HCT116 (cell line): Measurements from ENCODE around the gene NT5C1A. TPM values are rescaled to one million over a fixed set of nuclear protein-coding genes. Genes with fewer than 3 reads are reported as not detected.

Experiments
- ATAC-seq: fragments of 200-7000 bp; cut with Tn5 transposase; 2 replicates; pipeline ENCODE4 v1.9.1; 2020; ENCODE audit warnings: mild to moderate bottlenecking, moderate library complexity
- BruUV-seq: library from RNA; stranded (reverse); fragments of 400-500 nt; replicated peaks from 2 replicates; lab custom pipeline; 2021; lab: Mats Ljungman, UMichigan
- CTCF ChIA-PET: fragments of 300-600 bp; sonication (Branson Sonifier 250); formaldehyde crosslinking; loops from one replicate; lab custom pipeline; 2021; ENCODE audit warnings: antibody characterized with exemption; lab: Charles Lee
- POLR2A ChIA-PET: fragments of 300-600, 350-600 bp; sonication (Branson Sonifier 250); formaldehyde crosslinking; loops from one replicate; lab custom pipeline; 2021; ENCODE audit warnings: antibody characterized with exemption; lab: Charles Lee
- RAD21 ChIA-PET, 2 experiments: fragments of 300-600 bp; sonication (Branson Sonifier 250); formaldehyde crosslinking; loops; one replicate each; lab custom pipeline; 2023; ENCODE audit warnings: low total read pairs in 2 of 2; ENCODE audit not compliant: uncharacterized antibody in 2 of 2, unreplicated experiment in 2 of 2, low non-redundant PET in 1 of 2; lab: Charles Lee
- DNase-seq: peaks from one replicate; pipeline ENCODE4 v3.0.0-alpha.2; 2010; ENCODE audit warnings: low read depth, low spot score
- H2AFZ ChIP-seq: fragments of 200-600 bp; shearing (Covaris generic), sonication (generic); 2 replicates; pipeline ENCODE4 v1.6.1; 2017; ENCODE audit warnings: low read depth, mixed run types, mixed read lengths, antibody characterized with exemption, low read length; ENCODE audit not compliant: poor library complexity, severe bottlenecking
- H3K27ac ChIP-seq: 2 replicates; pipeline ENCODE4 v1.5.1; 2012; ENCODE audit warnings: low read depth, low read length
- H3K27me3 ChIP-seq: fragments of 200-600 bp; sonication (generic); 2 replicates; pipeline ENCODE4 v1.6.1; 2016; ENCODE audit warnings: mixed run types, low read length, mixed read lengths; ENCODE audit not compliant: insufficient read depth
- H3K36me3 ChIP-seq, 2 experiments: fragments of 200-500 bp in 1 of 2; fragments of 200-600 bp in 1 of 2; sonication (Bioruptor generic) in 1 of 2; sonication (generic) in 1 of 2; 2 replicates each; pipeline versions ENCODE4 v1.5.1 to v1.6.1; 2014 to 2016; ENCODE audit warnings: low read length in 2 of 2, inconsistent platforms in 1 of 2, mixed read lengths in 1 of 2, mixed run types in 1 of 2; ENCODE audit not compliant: insufficient read depth in 2 of 2, control insufficient read depth in 1 of 2
- H3K4me1 ChIP-seq, 2 experiments: fragments of 200-600 bp in 1 of 2; sonication (generic) in 1 of 2; 2 replicates each; pipeline versions ENCODE4 v1.5.1 to v1.6.1; 2012 to 2017; ENCODE audit warnings: low read length in 2 of 2, inconsistent platforms in 1 of 2, mild to moderate bottlenecking in 1 of 2, mixed read lengths in 1 of 2, mixed run types in 1 of 2, moderate library complexity in 1 of 2; ENCODE audit not compliant: insufficient read depth in 2 of 2, control insufficient read depth in 1 of 2
- H3K4me2 ChIP-seq: fragments of 200-600 bp; sonication (generic); 2 replicates; pipeline ENCODE4 v1.6.1; 2017; ENCODE audit warnings: mixed run types, low read length, mixed read lengths
- H3K4me3 ChIP-seq, 2 experiments: fragments of 200-600 bp in 1 of 2; sonication (generic) in 1 of 2; replicated peaks in 1 of 2; 2 replicates each; pipeline ENCODE4 v1.5.1; 2011 to 2016; ENCODE audit warnings: low read length in 2 of 2, control low read depth in 1 of 2, low read depth in 1 of 2, mild to moderate bottlenecking in 1 of 2, mixed read lengths in 1 of 2, mixed run types in 1 of 2
- H3K79me2 ChIP-seq: fragments of 200-600 bp; sonication (generic); 2 replicates; pipeline ENCODE4 v1.6.1; 2017; ENCODE audit warnings: mild to moderate bottlenecking, mixed run types, low read length, moderate library complexity, mixed read lengths; ENCODE audit not compliant: insufficient read depth
- H3K9ac ChIP-seq: fragments of 200-600 bp; sonication (generic); 2 replicates; pipeline ENCODE4 v1.6.1; 2016; ENCODE audit warnings: low read length, mixed read lengths
- H3K9me2 ChIP-seq: fragments of 200-600 bp; sonication (generic), shearing (Covaris generic); 2 replicates; pipeline ENCODE4 v1.6.1; 2017; ENCODE audit warnings: mixed run types, mild to moderate bottlenecking, moderate library complexity; ENCODE audit not compliant: insufficient read depth
- H3K9me3 ChIP-seq, 2 experiments: fragments of 200-500 bp in 1 of 2; fragments of 200-600 bp in 1 of 2; sonication (Bioruptor generic) in 1 of 2; sonication (generic) in 1 of 2; 2 replicates each; pipeline ENCODE4 v1.6.1; 2014 to 2017; ENCODE audit warnings: low read length in 2 of 2, mixed read lengths in 2 of 2, inconsistent platforms in 1 of 2, low read depth in 1 of 2, mild to moderate bottlenecking in 1 of 2, mixed run types in 1 of 2, moderate library complexity in 1 of 2; ENCODE audit not compliant: control insufficient read depth in 1 of 2, insufficient read depth in 1 of 2
- H4K20me1 ChIP-seq: fragments of 200-600 bp; sonication (generic), shearing (Covaris generic); 2 replicates; pipeline ENCODE4 v1.6.1; 2017; ENCODE audit warnings: mixed run types, mild to moderate bottlenecking, moderate library complexity; ENCODE audit not compliant: insufficient read depth
- MAX ChIP-seq: IDR thresholded peaks from 2 replicates; pipeline ENCODE4 v1.6.1; 2012
- RAD21 ChIP-seq: IDR thresholded peaks from 2 replicates; pipeline ENCODE4 v1.6.1; 2012; ENCODE audit warnings: low read depth, mild to moderate bottlenecking
- REST ChIP-seq: IDR thresholded peaks from 2 replicates; pipeline ENCODE4 v1.6.1; 2012; ENCODE audit warnings: low read depth
- SP1 ChIP-seq: IDR thresholded peaks from 2 replicates; pipeline ENCODE4 v1.6.1; 2012; ENCODE audit warnings: low read depth
- SRF ChIP-seq: IDR thresholded peaks from 2 replicates; pipeline ENCODE4 v1.6.1; 2012; ENCODE audit warnings: low read depth
- ZNF274 ChIP-seq: fragments of 200-500 bp; sonication (Bioruptor generic); IDR thresholded peaks from 2 replicates; pipeline ENCODE4 v1.6.1; 2014; ENCODE audit warnings: mild to moderate bottlenecking, low read depth, low read length, inconsistent platforms
- intact Hi-C: fragments of 100-400 bp; cut with micrococcal nuclease; formaldehyde crosslinking; loops from 2 replicates; pipeline ENCODE4 v1.10.0; 2022
- total RNA-seq: library from RNA; stranded (reverse); gene quantifications from one replicate; pipeline ENCODE4 v1.2.1, GENCODE V29; 2021; ENCODE audit not compliant: unreplicated experiment

NT5C1A gene
- total RNA-seq, 1 experiment from 2014 or later, result not detected

- no peak for TF ChIP-seq SP1
- no peak for TF ChIP-seq RAD21
- no peak for TF ChIP-seq ZNF274
- no peak for TF ChIP-seq SRF
- no peak for TF ChIP-seq REST
- TF ChIP-seq MAX, result no peak
- POLR2A ChIA-PET, result no interaction called here
- CTCF ChIA-PET, result no interaction called here
- Histone ChIP-seq H3K9me3 (no peaks in the 10 kb centered on the region), H3K4me1 (peaks cover 0 to 9% of the 10 kb centered on the region in 2 experiments; a peak in 1 of 4 replicates), H3K27ac (no peak overlapping the region), H3K9ac (no peak overlapping the region), H3K4me3 (no peak overlapping the region), H3K27me3 (no peaks in the 10 kb centered on the region), H3K79me2 (no peaks in the 10 kb centered on the region), H4K20me1 (no peaks in the 10 kb centered on the region), H3K9me2 (no peaks in the 10 kb centered on the region), H3K36me3 (no peaks in the 10 kb centered on the region), H3K4me2 (no peak overlapping the region), H2AFZ (no peak overlapping the region)
- DNase-seq (no peak), ATAC-seq (no peak)
- intact Hi-C loops, result no loop called here
- RAD21 ChIA-PET, result no interaction called here
- BruUV-seq, result no TSS peak
These were observed 5.7 kb upstream of the NT5C1A start for GRCh38 chr1:39677645-39678044.
